Keratinocyte (primary cell): ENCODE measurements around the gene EAF2. TPM values are rescaled to one million over a fixed set of nuclear protein-coding genes. Genes with fewer than 3 reads are reported as not detected.

Source experiments
- DNase-seq: peaks from one replicate; pipeline ENCODE4 v3.0.0-alpha.2; 2011; ENCODE audit warnings: low read depth, missing footprints, low spot score
- FAIRE-seq: peaks from 2 replicates; lab custom pipeline; 2011; peaks lifted over from hg19 to GRCh38; lab: Jason Lieb, UNC
- H2AFZ ChIP-seq: 2 replicates; pipeline ENCODE4 v1.6.0; 2012; ENCODE audit warnings: low read length, control low read depth, inconsistent platforms; ENCODE audit not compliant: control insufficient read depth
- H3K27ac ChIP-seq: 2 replicates; pipeline ENCODE4 v1.5.1; 2011; ENCODE audit warnings: low read length; ENCODE audit not compliant: control insufficient read depth, insufficient read depth
- H3K27me3 ChIP-seq: 3 replicates; pipeline ENCODE4 v1.6.0; 2011; ENCODE audit warnings: low read length; ENCODE audit not compliant: control insufficient read depth, insufficient read depth; ENCODE audit errors: extremely low read depth
- H3K36me3 ChIP-seq, 2 experiments: 2 replicates in 1 of 2; 3 replicates in 1 of 2; pipeline ENCODE4 v1.5.1; 2011; ENCODE audit warnings: low read length in 2 of 2, mild to moderate bottlenecking in 1 of 2; ENCODE audit not compliant: control insufficient read depth in 2 of 2, insufficient read depth in 2 of 2; ENCODE audit errors: extremely low read depth in 1 of 2
- H3K4me1 ChIP-seq: 3 replicates; pipeline ENCODE4 v1.5.1; 2011; ENCODE audit warnings: low read length; ENCODE audit not compliant: control insufficient read depth, insufficient read depth; ENCODE audit errors: extremely low read depth
- H3K4me2 ChIP-seq: 3 replicates; pipeline ENCODE4 v1.6.0; 2011; ENCODE audit warnings: low read depth, low read length; ENCODE audit not compliant: control insufficient read depth, insufficient read depth; ENCODE audit errors: extremely low read depth
- H3K4me3 ChIP-seq, 3 experiments: fragments of 200-600 bp in 1 of 3; sonication (generic) in 1 of 3; 2 replicates in 2 of 3; 3 replicates in 1 of 3; pipeline ENCODE4 v1.5.1; 2011 to 2016; ENCODE audit warnings: low read length in 3 of 3, mild to moderate bottlenecking in 3 of 3, control low read depth in 2 of 3, inconsistent platforms in 1 of 3, low read depth in 1 of 3, mixed read lengths in 1 of 3, mixed run types in 1 of 3, moderate library complexity in 1 of 3; ENCODE audit not compliant: control insufficient read depth in 2 of 3, insufficient read depth in 2 of 3; ENCODE audit errors: extremely low read depth in 1 of 3
- H3K79me2 ChIP-seq: 2 replicates; pipeline ENCODE4 v1.6.0; 2012; ENCODE audit warnings: low read length; ENCODE audit not compliant: control insufficient read depth, insufficient read depth
- H3K9ac ChIP-seq: 3 replicates; pipeline ENCODE4 v1.6.0; 2011; ENCODE audit warnings: low read length; ENCODE audit not compliant: control insufficient read depth, insufficient read depth; ENCODE audit errors: extremely low read depth
- H3K9me1 ChIP-seq: 3 replicates; pipeline ENCODE4 v1.6.0; 2011; ENCODE audit warnings: low read length; ENCODE audit not compliant: control insufficient read depth, insufficient read depth; ENCODE audit errors: extremely low read depth
- H3K9me3 ChIP-seq: 2 replicates; pipeline ENCODE4 v1.5.1; 2012; ENCODE audit warnings: low read depth, low read length; ENCODE audit not compliant: control insufficient read depth
- H4K20me1 ChIP-seq: 3 replicates; pipeline ENCODE4 v1.6.0; 2011; ENCODE audit warnings: low read length; ENCODE audit not compliant: control insufficient read depth, insufficient read depth; ENCODE audit errors: extremely low read depth
- EZH2 ChIP-seq: IDR thresholded peaks from one replicate; pipeline ENCODE4 v1.6.1; 2012; ENCODE audit warnings: inconsistent platforms, mild to moderate bottlenecking, low read length, moderate library complexity
- dilution Hi-C: fragments of 300-500 bp; cut with MboI; formaldehyde crosslinking; loops from one replicate; pipeline ENCODE4 v1.7.0; 2020; ENCODE audit warnings: low sequenced_read_pairs; ENCODE audit not compliant: extremely low pct_ligation_motif_present
- polyA plus RNA-seq, 5 experiments: library from polyadenylated mRNA; depleted of rRNA in 3 of 5; stranded (reverse) in 3 of 5; stranded (forward) in 1 of 5; unstranded in 1 of 5; fragments of >200 nt; gene quantifications; 1 replicate in 1 of 5; 2 replicates in 3 of 5; 3 replicates in 1 of 5; pipeline versions ENCODE4 v1.2.1 to v1.2.3, GENCODE V29; 2011 to 2012; ENCODE audit warnings: missing spikeins in 2 of 5, low read depth in 1 of 5, low replicate concordance in 1 of 5
- TF ChIP-seq, protein P1 (sequence below), 3 experiments: IDR thresholded peaks in 1 of 3; conservative IDR thresholded peaks in 1 of 3; optimal IDR thresholded peaks in 1 of 3; 2 replicates in 2 of 3; 3 replicates in 1 of 3; pipeline versions ENCODE3 to v1.5.1; 2011; ENCODE audit warnings: low read length in 3 of 3, mild to moderate bottlenecking in 3 of 3, moderate library complexity in 2 of 3, control low read depth in 1 of 3, inconsistent platforms in 1 of 3; ENCODE audit not compliant: insufficient read depth in 2 of 3; ENCODE audit errors: extremely low read depth in 1 of 3

EAF2 gene
- polyA plus RNA-seq, 1 donor (not counting 4 experiments of a cell fraction or from before 2014, with no cell fraction given) = 4.4 TPM

DNA sequence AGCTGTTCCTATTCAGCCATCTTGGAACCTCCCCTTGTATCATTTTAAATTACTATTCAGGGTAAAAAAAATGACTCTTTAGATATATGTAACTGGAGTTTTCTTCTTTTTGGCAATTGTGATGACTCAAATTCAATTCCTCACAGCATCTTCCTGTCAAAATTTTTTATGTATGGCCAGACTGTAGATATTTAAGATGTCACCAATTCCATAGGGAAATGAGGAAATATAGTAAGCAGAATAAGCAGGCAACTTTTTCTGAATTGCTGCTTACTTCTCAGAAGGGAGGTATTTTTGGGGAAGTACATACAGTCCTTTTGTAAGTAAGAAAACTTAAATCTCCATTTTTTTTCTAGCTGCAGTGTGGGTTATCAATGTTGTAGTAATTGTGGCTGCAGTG, 28.8 kb downstream of the EAF2 start:
- Histone ChIP-seq H3K9ac (no peak overlapping the region), H3K9me3 (no peaks in the 10 kb centered on the region), H3K4me3 (no peak overlapping the region), H3K79me2 (no peaks in the 10 kb centered on the region), H4K20me1 (no peaks in the 10 kb centered on the region), H3K27me3 (no peaks in the 10 kb centered on the region), H3K36me3 (no peaks in the 10 kb centered on the region), H2AFZ (no peak overlapping the region), H3K27ac (no peak overlapping the region), H3K9me1 (no peaks in the 10 kb centered on the region), H3K4me2 (no peak overlapping the region), H3K4me1 (no peaks in the 10 kb centered on the region)
- dilution Hi-C loops = no loop called here
- DNase-seq = no peak
- TF ChIP-seq, protein P1, sequence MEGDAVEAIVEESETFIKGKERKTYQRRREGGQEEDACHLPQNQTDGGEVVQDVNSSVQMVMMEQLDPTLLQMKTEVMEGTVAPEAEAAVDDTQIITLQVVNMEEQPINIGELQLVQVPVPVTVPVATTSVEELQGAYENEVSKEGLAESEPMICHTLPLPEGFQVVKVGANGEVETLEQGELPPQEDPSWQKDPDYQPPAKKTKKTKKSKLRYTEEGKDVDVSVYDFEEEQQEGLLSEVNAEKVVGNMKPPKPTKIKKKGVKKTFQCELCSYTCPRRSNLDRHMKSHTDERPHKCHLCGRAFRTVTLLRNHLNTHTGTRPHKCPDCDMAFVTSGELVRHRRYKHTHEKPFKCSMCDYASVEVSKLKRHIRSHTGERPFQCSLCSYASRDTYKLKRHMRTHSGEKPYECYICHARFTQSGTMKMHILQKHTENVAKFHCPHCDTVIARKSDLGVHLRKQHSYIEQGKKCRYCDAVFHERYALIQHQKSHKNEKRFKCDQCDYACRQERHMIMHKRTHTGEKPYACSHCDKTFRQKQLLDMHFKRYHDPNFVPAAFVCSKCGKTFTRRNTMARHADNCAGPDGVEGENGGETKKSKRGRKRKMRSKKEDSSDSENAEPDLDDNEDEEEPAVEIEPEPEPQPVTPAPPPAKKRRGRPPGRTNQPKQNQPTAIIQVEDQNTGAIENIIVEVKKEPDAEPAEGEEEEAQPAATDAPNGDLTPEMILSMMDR (optimal IDR thresholded peaks at IDR 0.05 in 1 of 3, IDR thresholded peaks at IDR 0.05 in 1 of 3, conservative IDR thresholded peaks at IDR 0.05 in 1 of 3; ENCODE audit: extremely low read depth in 1 of 3, insufficient read depth in 2 of 3, low read length in 3 of 3) = no peak
- TF ChIP-seq EZH2 = no peak
- no peak for FAIRE-seq

DNA sequence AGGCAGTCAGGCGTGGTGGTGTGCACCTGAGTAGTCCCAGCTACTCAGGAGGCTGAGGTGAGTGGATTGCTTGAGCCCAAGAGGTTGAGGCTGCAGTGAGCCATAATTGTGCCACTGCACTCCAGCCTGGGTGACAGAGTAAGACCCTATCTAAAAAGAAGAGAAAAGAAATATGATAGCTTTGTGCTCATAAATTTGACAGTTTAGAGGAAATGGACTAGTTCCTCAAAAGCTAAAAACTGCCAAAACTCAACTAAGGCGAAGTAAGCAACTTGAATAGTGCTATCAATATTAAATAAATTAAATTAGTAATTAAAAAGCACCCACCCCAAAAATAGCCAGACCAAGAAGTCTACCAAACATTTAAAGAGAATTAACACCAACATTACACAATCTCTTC, 34.7 kb downstream of the EAF2 start:
- Histone ChIP-seq H3K4me3 (no peak overlapping the region), H3K36me3 (no peaks in the 10 kb centered on the region), H3K27ac (no peak overlapping the region), H3K9me3 (no peaks in the 10 kb centered on the region), H4K20me1 (no peaks in the 10 kb centered on the region), H3K9me1 (no peaks in the 10 kb centered on the region), H3K4me1 (no peaks in the 10 kb centered on the region), H3K79me2 (no peaks in the 10 kb centered on the region), H3K27me3 (no peaks in the 10 kb centered on the region), H2AFZ (no peak overlapping the region), H3K4me2 (no peak overlapping the region), H3K9ac (no peak overlapping the region)
- FAIRE-seq (no peak), DNase-seq (no peak)
- TF ChIP-seq EZH2 = no peak
- TF ChIP-seq, protein P1 (optimal IDR thresholded peaks at IDR 0.05 in 1 of 3, IDR thresholded peaks at IDR 0.05 in 1 of 3, conservative IDR thresholded peaks at IDR 0.05 in 1 of 3; ENCODE audit: extremely low read depth in 1 of 3, insufficient read depth in 2 of 3, low read length in 3 of 3) = no peak
- dilution Hi-C loops = no loop called here
